Retinal pigment epithelial cell (primary cell): ENCODE data around the gene PHEX.

ENCODE experiments used
- DNase-seq: peaks from one replicate; pipeline ENCODE4 v3.0.0-alpha.2; 2010; ENCODE audit warnings: low read depth
- H3K4me3 ChIP-seq: 2 replicates; pipeline ENCODE4 v1.5.1; 2011; ENCODE audit warnings: mild to moderate bottlenecking, low read length, control low read depth, moderate library complexity
- TF ChIP-seq, protein P1 (sequence below): conservative IDR thresholded peaks from 2 replicates; pipeline ENCODE4 v1.5.1; 2011; ENCODE audit warnings: low read depth, low read length, control low read depth, inconsistent platforms

PHEX gene

GRCh38 chrX:22126327-22126726 lies 94.2 kb downstream of the PHEX start:
- DNase-seq: no peak
- TF ChIP-seq, protein P1, sequence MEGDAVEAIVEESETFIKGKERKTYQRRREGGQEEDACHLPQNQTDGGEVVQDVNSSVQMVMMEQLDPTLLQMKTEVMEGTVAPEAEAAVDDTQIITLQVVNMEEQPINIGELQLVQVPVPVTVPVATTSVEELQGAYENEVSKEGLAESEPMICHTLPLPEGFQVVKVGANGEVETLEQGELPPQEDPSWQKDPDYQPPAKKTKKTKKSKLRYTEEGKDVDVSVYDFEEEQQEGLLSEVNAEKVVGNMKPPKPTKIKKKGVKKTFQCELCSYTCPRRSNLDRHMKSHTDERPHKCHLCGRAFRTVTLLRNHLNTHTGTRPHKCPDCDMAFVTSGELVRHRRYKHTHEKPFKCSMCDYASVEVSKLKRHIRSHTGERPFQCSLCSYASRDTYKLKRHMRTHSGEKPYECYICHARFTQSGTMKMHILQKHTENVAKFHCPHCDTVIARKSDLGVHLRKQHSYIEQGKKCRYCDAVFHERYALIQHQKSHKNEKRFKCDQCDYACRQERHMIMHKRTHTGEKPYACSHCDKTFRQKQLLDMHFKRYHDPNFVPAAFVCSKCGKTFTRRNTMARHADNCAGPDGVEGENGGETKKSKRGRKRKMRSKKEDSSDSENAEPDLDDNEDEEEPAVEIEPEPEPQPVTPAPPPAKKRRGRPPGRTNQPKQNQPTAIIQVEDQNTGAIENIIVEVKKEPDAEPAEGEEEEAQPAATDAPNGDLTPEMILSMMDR: no peak
- H3K4me3 ChIP-seq: no peak overlapping the region

GRCh38 chrX:22128961-22129360 lies 96.8 kb downstream of the PHEX start:
- DNase-seq: no peak
- no peak overlapping the region for H3K4me3 ChIP-seq
- TF ChIP-seq, protein P1: no peak

- DNase-seq: no peak
- TF ChIP-seq, protein P1: no peak
- H3K4me3 ChIP-seq: no peak overlapping the region
Measured at GRCh38 chrX:22134681-22135080, 102.6 kb downstream of the PHEX start.

DNA sequence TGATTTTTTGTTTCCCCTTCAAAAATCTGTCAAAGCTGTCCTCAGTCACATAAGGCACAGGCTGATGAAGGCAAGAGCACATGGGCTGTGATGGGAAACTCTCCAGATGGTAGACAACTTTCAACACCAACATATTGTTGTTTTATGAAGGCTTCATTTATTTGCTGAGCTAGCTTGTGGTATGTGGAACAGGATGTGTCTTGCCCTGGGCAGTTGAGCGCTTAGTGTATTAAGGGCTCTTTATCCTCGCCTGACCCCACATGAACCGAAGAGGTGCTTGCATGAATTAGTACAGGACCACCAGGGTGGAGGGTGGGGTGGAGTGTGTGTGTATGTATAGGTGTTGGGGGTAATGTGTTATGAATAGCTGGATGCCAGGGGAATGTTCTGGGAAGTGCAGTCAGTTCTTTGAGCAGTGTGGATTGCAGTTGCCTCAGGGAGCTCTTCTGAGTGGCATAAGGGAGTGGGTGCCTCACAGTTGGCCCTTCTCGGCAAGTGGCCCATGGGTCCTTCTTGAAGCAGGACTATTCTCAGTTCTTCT lies 103.1 kb downstream of the PHEX start:
- no peak for DNase-seq
- TF ChIP-seq, protein P1: no peak
- no peak overlapping the region for H3K4me3 ChIP-seq

DNA sequence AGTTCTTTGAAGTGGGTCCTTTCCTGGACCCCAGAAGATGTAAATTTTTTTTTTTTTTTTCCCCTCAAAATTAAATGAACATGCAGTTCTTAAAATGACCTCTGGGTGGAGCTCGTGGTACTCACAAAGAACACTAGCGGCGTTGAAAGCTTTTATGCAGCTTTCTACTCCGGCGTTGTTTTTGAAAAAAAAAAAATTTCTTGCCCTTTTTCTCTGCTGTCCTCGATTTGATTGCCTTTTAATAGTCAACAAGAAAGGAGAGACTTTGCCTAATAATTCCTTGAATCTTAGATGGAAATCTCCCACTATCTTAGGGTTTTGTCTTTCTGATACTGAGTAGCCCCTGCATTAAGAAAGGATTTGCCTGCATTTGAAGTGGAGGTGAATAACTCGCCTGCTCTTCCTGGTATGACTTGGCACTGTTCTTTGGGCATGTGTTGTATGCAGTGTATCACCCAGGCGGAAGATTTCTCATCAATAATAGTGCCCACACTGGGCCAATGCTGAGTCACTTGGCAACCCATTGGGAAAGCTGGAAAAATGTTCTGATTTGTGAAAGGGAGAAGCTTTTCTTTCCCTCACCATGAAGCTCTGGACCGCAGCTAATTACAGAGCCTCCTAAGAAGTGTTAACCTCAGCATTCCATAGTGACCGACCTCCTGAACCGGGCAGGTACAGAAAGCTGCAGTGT lies 104.0 kb downstream of the PHEX start:
- no peak overlapping the region for H3K4me3 ChIP-seq
- DNase-seq: no peak
- TF ChIP-seq, protein P1: peak; percentile 55

GRCh38 chrX:22136711-22137110 lies 104.6 kb downstream of the PHEX start:
- TF ChIP-seq, protein P1: no peak
- H3K4me3 ChIP-seq: no peak overlapping the region
- DNase-seq: no peak

DNA sequence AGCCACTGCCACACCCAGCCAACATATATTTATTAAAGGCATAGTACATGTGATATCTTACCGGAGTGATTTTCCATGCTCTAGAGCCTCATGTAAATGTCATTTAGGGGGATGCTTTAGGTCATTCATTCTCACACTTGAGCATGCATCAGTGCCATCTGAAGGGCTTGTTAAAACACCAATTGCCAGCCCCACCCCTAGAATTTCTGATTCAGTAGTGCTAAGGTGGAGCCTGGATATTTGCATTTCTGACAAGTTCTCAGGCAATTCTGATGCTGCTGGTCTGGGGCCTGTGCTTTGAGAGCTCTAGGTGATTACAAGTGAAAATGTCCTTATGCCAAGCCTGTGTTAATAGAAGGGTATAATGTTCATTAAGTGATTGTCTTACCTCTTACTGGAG lies 107.7 kb downstream of the PHEX start:
- no peak for DNase-seq
- H3K4me3 ChIP-seq: no peak overlapping the region
- TF ChIP-seq, protein P1: no peak
